Central memory CD4-positive, alpha-beta T cell (primary cell): Measurements from ENCODE around the gene RABGGTA.

Experiments used
- DNase-seq: peaks from one replicate; pipeline ENCODE4 v3.0.0; 2022

The RABGGTA gene

DNA sequence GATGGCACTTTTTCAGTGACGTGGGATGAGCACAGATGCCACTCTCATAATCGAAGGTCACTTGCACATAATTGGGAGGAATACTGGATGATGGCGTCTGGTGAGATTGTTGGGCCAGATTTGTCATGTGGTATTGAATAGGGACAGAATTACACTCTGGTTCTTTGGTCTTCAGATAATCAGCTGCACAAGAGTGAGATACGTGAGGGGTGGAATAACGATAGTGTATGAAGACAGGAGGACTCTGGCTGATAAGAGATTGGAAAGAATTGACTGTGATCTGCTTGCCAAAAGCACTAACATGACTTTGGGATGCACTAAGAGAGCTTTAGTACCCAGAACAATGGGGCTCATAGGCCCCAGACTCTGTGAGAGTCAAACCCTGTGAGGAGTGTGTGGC lies 7.0 kb upstream of the RABGGTA start:
- DNase-seq: no peak

DNA sequence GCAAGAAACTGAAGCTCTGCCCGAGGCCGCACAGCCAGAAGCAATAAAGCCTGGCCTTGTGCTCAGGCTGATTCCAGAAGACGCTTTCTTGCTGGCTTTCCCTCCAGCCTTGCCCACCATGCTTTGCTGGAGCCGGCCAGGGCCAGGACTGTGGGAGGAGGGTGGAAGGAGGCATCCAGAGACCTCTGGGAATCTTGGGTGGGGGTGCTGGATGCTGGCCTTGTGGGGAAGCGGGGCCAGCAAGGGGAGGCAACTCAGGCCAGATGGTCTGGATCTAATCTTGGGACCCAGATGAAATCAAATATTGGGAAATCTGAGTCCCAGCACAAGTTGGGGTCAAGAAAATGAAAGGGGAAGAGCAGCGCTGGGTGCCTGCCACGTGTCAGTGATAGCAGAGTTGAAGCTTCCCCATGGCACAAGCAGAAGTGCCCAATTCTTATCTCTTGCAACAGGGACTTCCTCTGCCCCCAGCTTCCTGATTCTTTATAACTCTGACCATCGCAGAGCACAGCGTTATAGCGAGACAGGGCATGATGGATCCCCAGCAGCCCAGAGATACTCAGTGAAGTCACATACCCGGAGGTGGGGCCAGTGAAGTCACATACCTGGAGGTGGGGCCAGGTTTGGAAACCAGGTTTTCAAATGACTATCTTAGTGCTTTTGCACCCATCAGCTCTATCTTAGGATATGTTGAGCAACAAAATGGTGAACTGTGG lies 6.4 kb upstream of the RABGGTA start:
- no peak for DNase-seq

DNA sequence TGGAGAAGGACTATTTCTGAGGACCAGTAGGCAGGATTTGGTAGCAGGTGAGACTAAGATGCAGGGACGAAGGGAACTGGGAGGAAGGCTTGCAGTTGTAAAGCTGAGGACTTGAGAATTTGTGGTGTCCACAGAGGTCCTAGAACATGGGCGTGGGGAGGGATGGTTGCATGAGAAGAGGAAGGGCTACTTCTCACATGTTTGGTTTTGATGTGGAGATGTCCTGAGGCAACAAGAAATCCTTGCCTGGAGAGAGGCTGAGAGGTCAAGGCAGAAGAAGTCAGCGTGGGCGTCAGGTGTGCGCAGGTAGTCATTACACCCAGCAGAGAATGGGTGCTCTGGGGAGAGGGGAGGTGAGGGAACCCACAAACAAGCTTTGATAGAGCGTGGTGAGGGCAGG lies 5.7 kb upstream of the RABGGTA start:
- no peak for DNase-seq

DNA sequence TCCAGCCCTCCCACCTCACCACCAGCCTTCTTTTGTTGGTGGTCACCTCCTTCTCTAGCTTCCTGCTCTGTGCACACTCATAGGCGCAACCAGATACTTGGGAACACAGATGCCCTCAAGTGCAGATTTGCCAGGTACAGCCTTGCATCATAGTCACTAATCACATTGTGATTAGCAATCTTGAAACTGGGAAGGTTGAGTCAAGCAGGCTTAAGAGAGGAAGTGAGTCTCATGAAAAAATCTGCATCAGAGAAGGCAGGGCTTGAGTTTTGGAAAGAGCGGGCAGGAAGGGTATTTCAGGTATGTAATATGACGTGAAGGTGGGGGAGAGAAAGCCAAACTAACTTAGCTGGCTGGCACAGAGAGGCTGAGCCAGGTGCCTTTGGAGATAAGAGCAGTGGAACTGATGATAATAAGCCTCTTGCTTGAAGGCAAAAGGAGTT lies 2.7 kb upstream of the RABGGTA start:
- peak; percentile 72 for DNase-seq

DNA sequence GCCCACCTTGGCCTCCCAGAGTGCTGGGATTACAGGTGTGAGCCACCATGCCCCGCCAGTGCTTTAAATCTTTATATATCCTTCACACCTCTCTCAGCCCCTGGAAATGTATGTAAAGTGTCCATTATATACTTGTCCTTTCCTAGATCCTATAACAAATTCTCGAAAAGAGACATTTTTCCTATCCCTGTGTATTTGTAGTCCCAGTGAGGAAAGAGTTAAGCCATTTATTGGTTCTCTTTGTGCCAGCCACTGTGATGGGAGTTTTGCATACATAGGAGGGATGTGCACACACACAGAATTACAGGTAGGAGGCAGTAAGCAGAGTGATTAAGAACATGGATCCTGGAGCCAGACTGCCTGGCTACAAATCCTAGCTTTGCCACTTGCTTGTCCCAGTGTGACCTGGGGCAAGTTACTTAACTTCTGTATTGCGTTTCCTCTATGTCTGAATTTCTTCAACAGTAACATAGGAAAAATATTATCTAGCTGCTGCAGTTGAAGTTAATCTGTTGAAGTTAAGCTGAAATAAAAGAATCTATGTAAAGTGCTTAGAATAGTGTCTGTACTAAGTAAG lies 2.1 kb upstream of the RABGGTA start:
- no peak for DNase-seq

DNA sequence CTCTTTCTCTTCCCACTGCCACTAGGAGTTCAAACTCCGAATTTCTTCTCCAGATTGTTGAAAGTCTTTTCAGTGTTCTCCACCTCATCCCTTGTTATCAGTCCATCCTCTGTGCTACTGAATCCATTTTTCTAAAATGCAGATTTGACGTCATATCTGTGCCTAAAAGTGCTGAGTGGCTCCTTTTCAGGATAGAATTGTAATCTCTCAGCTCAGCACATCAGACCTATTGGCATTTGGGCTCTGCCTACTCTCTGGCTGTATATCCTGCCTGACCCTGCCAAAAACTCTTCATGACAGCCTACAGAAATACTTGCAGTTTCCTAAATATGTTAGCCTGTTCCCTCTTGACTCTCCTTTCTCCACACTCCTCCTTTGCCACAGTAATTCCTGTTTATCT lies 1.1 kb upstream of the RABGGTA start:
- DNase-seq: no peak

DNA sequence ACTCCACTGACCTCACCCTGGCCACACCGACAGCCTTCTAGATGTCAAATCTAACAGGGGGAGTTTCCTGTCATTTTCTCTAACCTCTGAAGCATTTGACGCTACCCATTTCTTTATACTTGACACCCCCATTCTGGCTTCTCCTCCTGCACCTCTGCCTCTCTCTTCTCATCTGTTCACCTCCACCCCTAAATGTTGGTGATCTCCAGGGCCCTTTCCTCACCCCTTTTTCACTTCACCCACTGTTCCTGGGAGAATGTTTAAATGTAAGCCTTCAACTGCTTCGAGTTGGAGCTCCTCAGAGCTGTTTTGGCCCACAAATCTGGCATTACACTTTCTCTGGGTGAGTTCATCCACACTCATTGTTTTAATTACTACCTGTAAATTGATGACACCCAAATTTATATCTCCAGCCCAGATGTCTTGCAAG lies 452 bp upstream of the RABGGTA start:
- no peak for DNase-seq

DNA sequence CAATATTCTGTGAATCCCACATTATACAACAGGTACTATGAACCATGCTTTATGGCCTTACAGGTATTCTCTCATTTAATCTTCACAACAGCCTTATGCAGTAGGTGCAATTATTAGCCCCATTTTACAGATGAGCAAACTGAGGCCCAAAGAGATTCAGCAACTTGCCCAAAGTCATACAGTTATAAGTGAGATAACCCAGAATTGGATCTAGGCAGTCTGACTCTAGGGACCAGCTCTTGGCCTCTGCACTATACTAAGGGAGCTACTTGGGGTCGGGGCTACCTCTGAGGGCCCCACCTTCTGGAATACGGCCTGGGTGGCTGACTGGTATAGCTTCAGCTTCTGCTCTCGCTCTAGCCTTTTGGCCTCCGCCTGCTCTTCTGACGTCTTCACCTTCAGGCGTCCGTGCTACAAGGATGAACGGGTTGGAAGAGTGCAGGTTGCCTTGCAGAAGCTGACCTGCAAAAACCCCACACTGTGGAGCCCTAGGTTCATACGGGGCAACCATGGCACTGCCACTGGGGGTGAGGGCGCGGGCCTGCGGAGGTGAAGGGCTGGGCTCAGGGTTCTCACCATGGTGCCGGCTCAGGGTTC lies 762 bp downstream of the RABGGTA start:
- no peak for DNase-seq

DNA sequence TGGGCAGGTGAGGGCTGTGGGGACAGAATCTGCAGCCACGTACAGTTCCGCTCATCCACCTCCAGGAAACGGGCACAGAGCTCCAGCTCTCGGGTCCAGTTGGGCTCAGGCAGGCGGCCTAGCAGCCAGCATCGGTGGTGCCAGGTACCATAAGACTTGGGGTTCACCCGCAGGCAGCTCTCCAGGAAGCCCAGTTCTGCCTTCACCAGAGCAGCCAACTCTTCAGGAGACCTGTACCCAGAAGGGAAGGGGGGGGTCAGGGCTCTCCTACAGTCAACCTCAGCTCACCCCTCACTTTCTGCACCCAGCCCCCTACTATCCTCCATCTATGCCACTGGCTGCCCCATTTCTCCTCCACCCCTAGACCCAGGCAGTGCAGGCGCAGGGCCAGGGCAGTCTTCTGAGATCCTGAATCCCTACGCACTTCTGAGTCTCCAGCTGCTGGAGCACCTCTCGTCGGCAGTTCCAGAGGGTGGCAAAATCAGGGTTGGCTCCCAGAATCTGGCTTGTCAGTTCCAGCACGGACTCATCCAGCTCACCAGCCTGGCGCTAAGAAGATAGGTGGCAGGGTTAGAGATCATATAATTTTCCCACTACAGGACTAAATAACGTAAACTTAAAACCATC lies 1.4 kb downstream of the RABGGTA start:
- no peak for DNase-seq

DNA sequence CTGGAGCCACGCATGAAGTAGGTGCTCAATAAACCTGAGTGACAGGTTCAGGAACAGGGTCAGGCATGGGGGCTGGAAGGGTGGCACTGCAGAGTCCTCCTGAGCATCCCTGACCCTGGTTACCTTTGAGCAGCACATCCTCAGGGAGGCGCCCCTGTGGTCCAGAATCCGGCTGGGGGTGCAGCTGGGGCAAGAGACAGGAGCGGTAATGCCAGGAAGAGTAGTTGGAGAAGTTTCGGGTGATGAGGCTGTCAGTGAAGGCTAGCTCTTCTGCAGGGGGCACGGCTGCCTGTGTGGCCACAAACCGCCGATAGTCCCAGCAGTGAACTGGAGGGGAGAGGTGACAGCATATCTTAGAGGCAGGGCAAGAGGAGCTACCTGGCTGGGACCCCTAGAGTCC lies 2.0 kb downstream of the RABGGTA start:
- no peak for DNase-seq

DNA sequence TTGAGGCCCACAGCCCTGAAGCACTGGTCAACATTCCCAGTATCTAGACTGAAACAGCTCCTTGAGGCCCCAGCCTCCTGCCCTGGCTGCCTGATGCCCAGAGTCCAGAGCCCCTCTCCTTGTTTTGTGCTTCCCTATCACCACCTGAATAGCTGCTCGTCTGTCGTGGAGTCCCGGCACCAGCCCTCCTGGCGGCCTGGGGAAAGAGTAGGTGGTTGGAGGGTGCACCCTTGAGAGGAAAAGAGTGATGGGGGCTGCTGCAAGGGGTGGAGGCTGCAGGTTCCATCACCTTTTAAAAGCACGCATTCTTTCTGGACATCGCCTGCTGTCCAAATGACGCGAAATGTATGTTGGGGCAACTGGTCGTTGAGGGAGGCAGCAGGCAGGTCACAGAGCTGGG lies 3.2 kb downstream of the RABGGTA start:
- no peak for DNase-seq

DNA sequence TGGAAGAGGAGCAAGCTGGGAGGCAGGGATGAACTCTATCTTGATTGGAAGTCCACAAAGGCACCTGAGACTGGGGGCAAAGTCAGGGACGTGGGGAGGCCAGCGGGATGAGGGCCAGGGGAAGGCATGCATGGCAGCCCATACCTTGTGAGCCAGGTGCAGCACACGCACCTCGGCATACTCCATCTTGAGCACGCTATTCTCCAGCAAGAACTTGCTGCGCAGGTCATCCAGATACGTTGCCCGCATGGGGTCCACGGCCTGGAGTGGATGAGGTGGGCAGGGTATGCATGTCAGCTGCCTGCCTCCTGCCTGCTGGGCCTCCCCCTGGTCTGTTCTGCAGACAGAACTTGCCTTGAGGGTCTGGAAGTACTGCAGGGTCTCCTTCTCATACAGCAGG lies 3.9 kb downstream of the RABGGTA start:
- no peak for DNase-seq

DNA sequence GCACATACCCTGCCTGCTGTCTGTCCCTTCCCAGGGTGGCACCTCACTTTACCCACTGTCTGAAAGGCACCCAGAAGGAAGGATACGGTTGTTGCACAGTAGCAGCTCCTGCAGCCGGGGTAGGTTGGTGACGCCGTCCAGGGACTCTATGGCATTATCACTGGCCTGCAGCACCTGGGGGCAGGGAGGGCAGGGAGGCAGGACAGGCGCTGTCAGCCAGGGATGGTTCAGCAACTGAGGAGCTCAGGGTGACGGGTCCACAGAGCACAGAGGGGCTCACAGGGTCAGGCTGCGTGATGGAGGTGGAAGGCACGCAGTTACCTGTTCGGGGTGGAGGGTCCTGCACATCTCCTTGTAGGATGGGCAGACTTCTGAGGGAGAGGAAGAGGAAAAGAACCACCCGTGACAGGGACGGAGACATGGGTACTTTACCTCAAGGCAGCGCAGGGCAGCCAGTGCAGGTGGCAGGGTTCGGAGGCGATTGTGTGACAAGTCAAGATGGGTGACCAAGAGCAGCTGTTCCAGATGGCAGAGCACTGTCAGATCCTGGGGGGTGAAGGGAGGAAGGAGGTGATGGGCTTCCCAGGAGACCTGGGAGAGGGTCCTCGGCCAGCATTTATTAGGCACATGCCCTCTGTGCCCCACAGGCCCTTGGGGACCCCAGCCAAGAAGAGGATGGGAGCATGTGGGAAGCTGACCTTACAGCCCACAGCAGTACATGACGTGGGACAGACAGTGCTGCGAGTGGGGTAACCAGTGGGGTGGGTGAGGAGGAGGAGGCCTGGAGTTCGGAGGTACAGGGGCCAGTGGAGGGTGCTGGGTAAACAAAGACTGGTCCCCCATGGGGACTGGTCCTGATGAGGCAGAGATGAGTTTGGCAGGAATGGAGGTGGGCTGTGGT lies 4.8 kb downstream of the RABGGTA start:
- DNase-seq: no peak

DNA sequence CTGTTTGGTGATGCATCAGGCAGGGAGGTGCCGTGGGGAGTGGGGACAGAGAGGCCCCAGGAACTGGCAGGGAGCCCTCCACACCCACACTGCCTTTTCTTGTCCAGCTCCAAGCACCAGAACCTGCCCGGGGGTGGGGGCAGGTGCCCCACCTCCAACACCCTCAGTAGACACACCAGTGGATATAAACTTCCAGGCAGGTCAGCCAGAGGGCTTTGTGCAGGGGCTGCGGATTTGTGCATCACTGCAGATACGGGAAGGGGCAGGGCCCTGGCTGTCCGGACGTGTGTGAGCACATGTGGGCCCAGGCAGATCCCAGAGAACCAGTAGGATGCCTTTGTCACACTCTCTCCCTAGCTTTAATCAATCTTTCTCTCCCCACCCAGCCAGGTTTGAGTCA lies 7.1 kb downstream of the RABGGTA start:
- DNase-seq: no peak

DNA sequence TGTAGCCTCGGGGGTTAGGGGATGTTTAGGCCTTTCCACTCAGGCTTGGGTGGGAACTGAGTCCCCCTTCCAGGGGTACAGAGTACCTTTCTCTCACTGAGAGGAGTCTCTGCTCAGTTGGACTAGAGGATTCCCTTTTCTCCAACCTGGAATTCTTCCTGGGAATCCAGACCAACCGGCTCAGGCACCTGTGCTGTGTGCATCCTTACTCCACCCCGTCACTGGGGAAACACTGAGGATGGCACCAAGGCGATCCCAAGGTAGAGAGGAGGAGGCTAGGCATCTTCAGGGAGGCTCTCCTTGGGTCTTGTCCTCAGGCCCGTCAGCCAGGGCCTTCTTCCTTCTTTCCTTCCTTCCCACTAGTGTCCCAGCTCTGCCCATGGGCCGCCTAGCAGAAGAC lies 7.5 kb downstream of the RABGGTA start:
- no peak for DNase-seq

DNA sequence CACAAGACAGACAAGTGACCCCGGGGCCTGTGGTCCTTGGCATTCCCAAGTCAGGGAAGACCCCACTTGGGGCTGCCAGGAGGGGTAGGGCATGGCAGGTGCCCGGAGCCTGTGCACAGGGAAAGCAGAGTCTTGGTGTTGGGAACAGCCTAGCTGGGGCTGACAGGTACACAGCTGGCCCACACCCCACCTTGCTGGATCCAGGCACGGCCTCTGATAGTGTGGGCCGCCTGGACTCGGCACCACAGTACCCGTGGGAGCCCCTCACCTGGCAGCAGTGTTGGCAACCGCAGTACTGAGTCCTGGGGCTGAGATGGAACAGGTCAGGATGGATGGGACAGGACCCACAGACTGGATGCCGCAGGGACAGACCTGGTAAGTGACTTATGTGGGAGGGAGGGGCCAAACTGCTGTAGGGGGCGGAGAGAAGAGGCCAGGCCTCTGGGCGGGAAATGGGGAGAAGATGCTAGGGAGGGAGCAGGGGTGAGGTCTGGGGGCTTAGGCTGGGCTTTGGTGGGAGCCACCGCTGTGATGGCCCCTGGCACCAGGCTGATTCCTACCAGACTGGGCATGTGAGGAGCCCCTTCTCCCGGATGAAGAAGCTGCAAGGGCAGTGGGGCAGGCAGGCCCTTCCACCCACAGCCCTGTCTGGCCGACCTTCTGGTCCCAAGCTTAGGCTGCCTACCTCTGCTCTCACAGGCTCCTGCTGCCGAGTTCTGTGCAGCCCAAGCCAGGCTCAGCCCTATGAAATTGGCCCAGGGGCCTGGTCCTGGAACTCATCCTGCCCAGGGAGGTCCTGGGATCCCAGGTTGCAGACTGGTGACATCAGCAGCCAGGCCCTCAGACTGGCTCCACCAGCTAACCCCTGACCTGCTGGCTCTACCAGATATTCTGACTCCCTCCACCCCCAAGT lies 8.3 kb downstream of the RABGGTA start, which contains the start of gene TGM1:
Gene TGM1 (minus strand): TSS at position 357 of the 913 bp plus-strand sequence. CDS start 825 bp downstream, outside the sequence.
- DNase-seq: no peak

DNA sequence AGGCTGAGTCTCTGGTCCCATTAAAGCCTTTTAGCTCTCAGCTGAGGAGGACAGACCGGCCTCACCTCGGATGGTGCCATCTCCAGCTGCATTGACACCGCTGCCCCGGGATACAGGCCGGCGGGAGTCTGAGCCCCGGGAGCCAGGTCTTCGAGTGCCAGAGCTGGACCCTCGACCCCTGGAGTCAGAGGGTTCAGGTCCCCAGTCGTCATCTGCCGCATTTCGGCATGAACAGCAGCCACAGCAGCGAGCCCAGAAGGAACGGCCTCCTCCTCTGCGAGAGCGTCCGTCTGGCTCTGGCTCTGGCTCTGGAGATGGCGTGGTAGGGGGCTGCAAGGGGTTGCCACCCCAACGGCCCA lies 9.4 kb downstream of the RABGGTA start:
- DNase-seq: no peak

DNA sequence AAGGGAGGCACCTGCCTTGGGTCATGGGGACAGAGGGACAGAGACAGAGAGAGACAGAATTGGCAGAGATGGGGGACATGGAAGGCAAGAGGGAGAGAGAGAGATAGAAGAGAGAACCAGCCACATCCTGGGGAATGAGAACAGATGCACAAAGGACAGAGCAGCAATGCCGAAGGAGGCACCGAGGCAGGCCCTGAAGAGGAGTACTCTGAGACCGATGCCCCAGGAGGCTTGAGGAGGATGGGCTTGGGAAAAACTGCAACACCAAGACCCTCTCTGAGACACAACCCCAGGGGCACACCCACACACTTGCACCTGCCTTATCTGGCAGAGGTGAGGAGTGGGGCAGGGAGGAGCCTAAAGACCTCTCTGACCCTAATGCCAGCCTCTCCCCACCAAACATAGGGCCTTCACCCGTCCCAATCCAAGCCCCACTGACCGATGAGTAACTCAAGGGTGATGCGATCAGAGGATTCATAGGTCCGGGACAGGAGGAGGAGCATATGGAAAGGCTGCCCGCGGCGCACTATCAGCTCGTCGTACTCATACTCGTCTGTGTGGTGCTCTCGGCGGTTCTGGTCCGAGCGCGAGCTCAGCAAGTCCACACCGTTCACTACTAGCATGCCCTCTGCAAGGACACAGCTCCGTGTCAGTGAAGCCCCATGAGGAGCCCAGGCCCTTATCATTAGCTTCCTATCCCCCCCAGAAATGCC lies 10.0 kb downstream of the RABGGTA start:
- DNase-seq: no peak

DNA sequence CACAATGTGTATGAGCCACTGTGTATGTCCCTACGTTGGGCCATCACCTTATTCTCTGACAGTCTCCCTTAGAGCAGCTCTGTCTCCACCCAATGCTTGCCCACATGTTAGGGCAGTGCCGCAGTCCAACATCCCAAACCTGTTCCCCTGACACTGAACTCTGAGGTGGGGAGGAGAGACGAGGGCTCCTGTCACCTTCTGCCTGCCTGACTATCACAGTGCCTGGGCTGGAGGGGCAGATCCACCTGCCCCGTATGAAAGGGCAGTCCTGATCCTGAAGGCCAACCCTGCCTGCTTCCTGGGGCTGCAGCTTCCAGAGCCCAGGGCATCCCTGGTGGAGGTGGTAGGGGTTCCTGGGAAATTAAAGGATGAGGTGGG lies 10.6 kb downstream of the RABGGTA start:
- no peak for DNase-seq

DNA sequence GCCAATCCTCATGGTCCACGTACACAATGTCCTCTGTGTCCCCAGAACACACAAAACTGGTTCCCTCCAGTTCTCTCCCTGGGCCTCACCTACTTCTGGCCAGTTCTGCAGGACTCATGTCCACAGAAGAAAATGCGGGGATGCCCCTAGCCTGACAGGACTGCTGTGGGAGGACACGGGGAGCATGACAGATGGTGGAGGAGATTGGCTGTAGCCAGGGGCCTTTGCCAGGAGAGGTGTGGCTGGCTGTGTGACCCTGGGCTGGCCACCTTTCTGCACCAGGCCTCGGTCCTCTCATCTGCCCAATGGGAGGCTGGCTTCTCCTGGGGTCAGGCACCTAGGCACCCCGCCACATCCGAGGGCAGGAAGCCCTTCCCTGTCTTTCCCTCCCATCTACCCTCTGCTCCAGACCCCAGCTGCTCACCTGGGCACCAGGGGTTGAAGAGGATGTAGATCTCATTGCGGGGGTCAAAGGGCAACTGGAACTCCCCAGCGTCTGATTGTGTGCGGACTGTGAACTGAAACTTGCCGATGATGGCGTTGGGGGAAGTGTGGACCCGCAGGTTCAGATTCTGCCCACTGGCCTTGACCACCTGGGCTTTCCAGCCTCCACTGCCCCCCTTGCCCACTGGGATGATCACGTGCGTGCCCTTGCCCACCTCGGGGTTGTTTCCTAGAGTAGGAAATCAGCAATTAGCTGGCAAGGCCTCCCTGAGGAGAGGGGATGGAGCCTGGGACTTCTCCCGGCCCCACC lies 11.2 kb downstream of the RABGGTA start:
- DNase-seq: no peak
